Sigmoid colon (tissue), 7 donors: ENCODE data around the gene DLG3. TPM values are rescaled to one million over a fixed set of nuclear protein-coding genes. Genes with fewer than 3 reads are reported as not detected.

Experiments used
- DNase-seq: peaks from one replicate; pipeline ENCODE4 v3.0.0-alpha.2; 2019
- H3K27ac ChIP-seq, 4 donors: fragments of 200-600 bp; sonication (generic); one replicate each; pipeline ENCODE4 v1.5.1; 2016 to 2019; ENCODE audit warnings: mild to moderate bottlenecking in 1 of 4
- H3K27me3 ChIP-seq, 3 donors: fragments of 200-600 bp; sonication (generic); one replicate each; pipeline ENCODE4 v1.5.1; 2019; ENCODE audit warnings: mild to moderate bottlenecking in 1 of 3
- H3K36me3 ChIP-seq, 4 donors: fragments of 200-600 bp; sonication (generic); one replicate each; pipeline ENCODE4 v1.5.1; 2016 to 2019
- H3K4me1 ChIP-seq, 4 donors: fragments of 200-600 bp; sonication (generic); one replicate each; pipeline ENCODE4 v1.5.1; 2017 to 2019
- H3K4me3 ChIP-seq, 4 donors: fragments of 200-600 bp; sonication (generic); one replicate each; pipeline ENCODE4 v1.5.1; 2017 to 2019; ENCODE audit warnings: mild to moderate bottlenecking in 2 of 4, moderate library complexity in 1 of 4
- H3K9me3 ChIP-seq, 4 donors: fragments of 200-600 bp in 3 of 4; sonication (generic) in 3 of 4; one replicate each; pipeline versions ENCODE4 v1.5.1 to v1.6.1; 2013 to 2019
- CTCF ChIP-seq, 4 experiments: fragments of 450-650 bp in 3 of 4; fragments of 200-600 bp in 1 of 4; IDR thresholded peaks; one replicate each; pipeline ENCODE4 v1.5.1; 2016 to 2019; ENCODE audit warnings: antibody characterized with exemption in 4 of 4, mild to moderate bottlenecking in 3 of 4, moderate library complexity in 2 of 4
- EP300 ChIP-seq, 4 donors: sonication (generic); formaldehyde crosslinking; IDR thresholded peaks; one replicate each; pipeline ENCODE4 v1.6.1; 2017; ENCODE audit warnings: antibody characterized with exemption in 4 of 4
- POLR2A ChIP-seq, 2 donors: fragments of 450-650 bp; IDR thresholded peaks; one replicate each; pipeline ENCODE4 v1.6.1; 2016; ENCODE audit warnings: antibody characterized with exemption in 2 of 2, mild to moderate bottlenecking in 2 of 2, moderate library complexity in 2 of 2
- POLR2AphosphoS5 ChIP-seq, 4 donors: sonication (generic); formaldehyde crosslinking; IDR thresholded peaks; one replicate each; pipeline ENCODE4 v1.6.1; 2017; ENCODE audit warnings: antibody characterized with exemption in 4 of 4
- WGBS, 2 donors: extraction: QIAGEN DNeasy Blood & Tissue Kit; methylation state at CpG; one replicate each; pipeline ENCODE4 v1.1.7; 2013; 5-methylcytosine and 5-hydroxymethylcytosine counted together
- intact Hi-C: fragments of 100-400 bp; cut with DNase I; formaldehyde crosslinking; loops from one replicate; pipeline ENCODE4 v1.15.1; 2023
- polyA plus RNA-seq, 3 donors: library from polyadenylated mRNA; stranded (reverse); fragments of 200-250 nt; gene quantifications; one replicate each; pipeline ENCODE4 v1.2.3, GENCODE V29; 2013
- total RNA-seq, 4 donors: library from RNA; depleted of rRNA; stranded (reverse); fragments of >200 nt; gene quantifications; one replicate each; pipeline ENCODE4 v1.1.0, GENCODE V29; 2016
- donor health status: healthy with polysubstance abuse.
- donor health status: Bipolar disorder and iron deficiency.
- donor health status: healthy.

The DLG3 gene
- total and polyA plus RNA-seq, 7 donors = 12.5 to 35.2 (median 24.0) TPM

GRCh38 chrX:70470850-70471289, 26.2 kb downstream of the DLG3 start:
- no peaks in the 10 kb centered on the region for H3K36me3 ChIP-seq
- no peak for DNase-seq
- 57 to 68% methylated on average over 3 of the region's 3 CpGs for WGBS, 2 donors
- intact Hi-C loops = no loop called here
- H3K9me3 ChIP-seq = no peaks in the 10 kb centered on the region
- H3K4me3 ChIP-seq = no peak overlapping the region
- H3K27ac ChIP-seq = no peak overlapping the region
- H3K27me3 ChIP-seq = no peaks in the 10 kb centered on the region
- no peaks in the 10 kb centered on the region for H3K4me1 ChIP-seq
- TF ChIP-seq CTCF (IDR thresholded peaks at IDR 0.05) (no peak), POLR2A (IDR thresholded peaks at IDR 0.05) (no peak), POLR2AphosphoS5 (IDR thresholded peaks at IDR 0.05) (no peak), EP300 (IDR thresholded peaks at IDR 0.05) (no peak)

DNA sequence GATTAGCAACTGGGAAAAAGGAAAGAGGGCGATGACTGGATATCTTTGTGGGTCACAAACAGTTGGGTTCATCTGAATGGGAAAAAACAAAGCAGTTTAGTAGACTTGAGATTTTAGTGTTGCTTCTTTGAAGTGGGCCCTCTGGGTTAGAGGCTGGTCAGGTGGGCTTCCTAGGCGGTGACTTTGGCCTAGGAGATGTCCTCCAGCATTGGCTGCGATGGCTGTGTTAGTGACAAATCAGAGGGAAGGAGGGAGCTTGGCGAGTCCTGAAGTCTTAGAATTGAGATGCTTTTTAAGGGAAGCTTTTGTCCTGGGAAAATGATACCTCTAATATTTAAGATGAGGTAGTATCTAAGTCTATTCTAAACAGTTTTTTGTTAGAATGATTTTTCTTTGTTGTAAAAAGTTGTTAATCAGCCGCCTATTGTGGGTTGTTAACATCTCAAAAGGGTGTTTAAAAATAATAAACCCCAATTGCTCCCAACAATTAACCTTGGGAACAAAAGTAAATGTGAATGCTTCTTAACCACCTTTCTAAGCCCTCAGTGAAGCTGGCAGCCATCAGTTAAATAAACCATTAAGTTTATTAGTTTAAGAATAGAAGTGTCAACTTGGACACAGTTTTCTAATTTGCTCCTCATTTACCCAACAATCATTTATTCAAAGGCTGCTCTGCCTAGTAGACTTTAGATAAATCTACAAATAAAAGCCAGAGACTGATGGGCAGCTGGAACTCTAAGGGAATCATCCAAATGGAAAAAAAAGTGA, 31.7 kb downstream of the DLG3 start:
- Histone ChIP-seq H3K27me3 (no peaks in the 10 kb centered on the region), H3K9me3 (no peaks in the 10 kb centered on the region), H3K36me3 (no peaks in the 10 kb centered on the region), H3K27ac (peak overlapping the region; percentile 67 to 77 (median 72)), H3K4me1 (peaks cover 0 to 49% (median 29%) of the 10 kb centered on the region in 4 donors), H3K4me3 (no peak overlapping the region)
- intact Hi-C loops = no loop called here
- TF ChIP-seq CTCF (IDR thresholded peaks at IDR 0.05) (no peak), EP300 (IDR thresholded peaks at IDR 0.05) (no peak), POLR2A (IDR thresholded peaks at IDR 0.05) (no peak), POLR2AphosphoS5 (IDR thresholded peaks at IDR 0.05) (no peak)
- DNase-seq = no peak
- 70 to 91% methylated on average over 5 of the region's 5 CpGs for WGBS, 2 donors

- peaks cover 0 to 54% (median 31%) of the 10 kb centered on the region in 4 donors for H3K4me1 ChIP-seq
- TF ChIP-seq EP300 (IDR thresholded peaks at IDR 0.05) (no peak), POLR2AphosphoS5 (IDR thresholded peaks at IDR 0.05) (peak in 2 of 4 donors; percentile 25 to 29), CTCF (IDR thresholded peaks at IDR 0.05) (no peak), POLR2A (IDR thresholded peaks at IDR 0.05) (peak in 1 of 2 donors; percentile 22)
Observed at GRCh38 chrX:70476934-70477733, 32.5 kb downstream of the DLG3 start.

DNA sequence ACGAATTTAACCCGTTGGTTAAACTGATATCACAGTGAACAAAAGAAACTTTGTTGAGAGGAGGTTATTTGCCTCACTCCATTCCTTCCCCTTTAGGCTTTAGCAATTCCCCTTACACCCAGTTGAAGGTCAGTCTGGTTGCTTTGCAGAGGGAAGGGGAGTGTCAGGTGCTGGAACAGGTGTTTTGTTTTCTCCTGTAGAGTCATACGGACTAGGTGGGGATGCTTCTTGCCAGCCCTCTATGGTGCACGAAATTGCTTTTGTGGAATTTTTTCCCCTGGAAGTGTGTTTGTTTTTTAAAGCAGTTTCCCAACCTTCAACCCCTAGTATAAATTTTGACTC, 33.1 kb downstream of the DLG3 start:
- intact Hi-C loops = no loop called here
- 7 to 39% methylated on average over 4 of the region's 4 CpGs for WGBS, 2 donors
- peaks cover 0 to 54% (median 31%) of the 10 kb centered on the region in 4 donors for H3K4me1 ChIP-seq

More at GRCh38 chrX:70476934-70477733, 32.5 kb downstream of the DLG3 start:
- Histone ChIP-seq H3K4me3 (peak overlapping the region in 2 of 4 donors; percentile 5 to 13), H3K27ac (peak overlapping the region; percentile 67 to 77 (median 72)), H3K27me3 (no peaks in the 10 kb centered on the region), H3K36me3 (no peaks in the 10 kb centered on the region), H3K9me3 (no peaks in the 10 kb centered on the region)
- DNase-seq = peak; percentile 74
- 9 to 39% methylated on average over 13 of the region's 13 CpGs for WGBS, 2 donors
- intact Hi-C loops = no loop called here

More for the DNA sequence above, 33.1 kb downstream of the DLG3 start:
- H3K4me3 ChIP-seq = no peak overlapping the region
- H3K27ac ChIP-seq = peak overlapping the region; percentile 67 to 77 (median 72)
- H3K36me3 ChIP-seq = no peaks in the 10 kb centered on the region
- no peaks in the 10 kb centered on the region for H3K27me3 ChIP-seq
- no peak for DNase-seq
- no peak for TF ChIP-seq POLR2A (IDR thresholded peaks at IDR 0.05)
- no peak for TF ChIP-seq POLR2AphosphoS5 (IDR thresholded peaks at IDR 0.05)
- TF ChIP-seq EP300 (IDR thresholded peaks at IDR 0.05) = no peak
- TF ChIP-seq CTCF (IDR thresholded peaks at IDR 0.05) = no peak
- no peaks in the 10 kb centered on the region for H3K9me3 ChIP-seq
